ENCODE data around the gene GADD45B. TPM values are rescaled to one million over a fixed set of nuclear protein-coding genes. Genes with fewer than 3 reads are reported as not detected.

Gene GADD45B
- total and polyA plus RNA-seq, 8 donors, result 52.9 to 588 (median 81.9) TPM

DNA sequence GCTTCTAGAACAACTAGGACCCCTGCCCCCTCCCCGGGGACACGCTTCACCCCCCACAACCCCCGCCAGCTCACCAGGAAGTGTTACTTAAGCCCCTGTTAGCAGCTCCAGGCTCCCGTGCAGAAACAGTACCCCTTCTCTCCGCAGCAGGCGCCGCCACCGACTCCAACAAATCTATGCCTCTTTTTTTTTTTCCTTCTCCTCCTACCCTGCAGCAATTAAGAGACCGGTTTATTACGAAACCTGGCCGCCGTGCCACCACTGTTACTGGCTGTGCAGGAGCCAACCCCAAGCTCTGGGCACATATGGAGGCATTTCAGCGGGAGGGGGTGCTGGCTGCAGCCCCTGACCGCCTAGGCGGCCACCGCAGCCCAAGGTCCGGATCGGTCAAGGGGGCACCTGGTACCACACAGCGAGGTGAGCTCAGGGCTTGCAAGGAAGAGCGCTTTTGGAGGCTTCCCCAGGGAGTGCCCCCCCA lies 2.4 kb downstream of the GADD45B start:
- H3K27ac ChIP-seq, result peak overlapping the region; percentile 89 to 95 (median 92)
- 1 to 6% (median 1%) methylated on average over 20 of the region's 20 CpGs for WGBS, 5 donors
- peaks cover 3 to 15% (median 9%) of the 10 kb centered on the region in 4 donors for H3K9me3 ChIP-seq
- no peaks in the 10 kb centered on the region for H3K27me3 ChIP-seq
- peak overlapping the region; percentile 75 to 99 (median 92) for H3K4me3 ChIP-seq
- intact Hi-C loops (cut with DNase I; ENCODE audit: low total_unique reads), result loop anchor here (10.0 kb wide), 2 partner anchors 66 to 106 kb away; no protein-coding TSS in a partner anchor
- TF ChIP-seq POLR2A (IDR thresholded peaks at IDR 0.05) (peak in 1 of 4 donors; percentile 45), CTCF (IDR thresholded peaks at IDR 0.05) (peak in 5 of 7 experiments; percentile 25 to 53 (median 40)), EP300 (IDR thresholded peaks at IDR 0.05) (no peak), POLR2AphosphoS5 (IDR thresholded peaks at IDR 0.05) (peak; percentile 33 to 77 (median 62))
- peaks cover 15 to 44% (median 43%) of the 10 kb centered on the region in 4 donors for H3K4me1 ChIP-seq
- peaks cover 0 to 15% (median 9%) of the 10 kb centered on the region in 4 donors for H3K36me3 ChIP-seq
- peak; percentile 82 to 88 for DNase-seq

DNA sequence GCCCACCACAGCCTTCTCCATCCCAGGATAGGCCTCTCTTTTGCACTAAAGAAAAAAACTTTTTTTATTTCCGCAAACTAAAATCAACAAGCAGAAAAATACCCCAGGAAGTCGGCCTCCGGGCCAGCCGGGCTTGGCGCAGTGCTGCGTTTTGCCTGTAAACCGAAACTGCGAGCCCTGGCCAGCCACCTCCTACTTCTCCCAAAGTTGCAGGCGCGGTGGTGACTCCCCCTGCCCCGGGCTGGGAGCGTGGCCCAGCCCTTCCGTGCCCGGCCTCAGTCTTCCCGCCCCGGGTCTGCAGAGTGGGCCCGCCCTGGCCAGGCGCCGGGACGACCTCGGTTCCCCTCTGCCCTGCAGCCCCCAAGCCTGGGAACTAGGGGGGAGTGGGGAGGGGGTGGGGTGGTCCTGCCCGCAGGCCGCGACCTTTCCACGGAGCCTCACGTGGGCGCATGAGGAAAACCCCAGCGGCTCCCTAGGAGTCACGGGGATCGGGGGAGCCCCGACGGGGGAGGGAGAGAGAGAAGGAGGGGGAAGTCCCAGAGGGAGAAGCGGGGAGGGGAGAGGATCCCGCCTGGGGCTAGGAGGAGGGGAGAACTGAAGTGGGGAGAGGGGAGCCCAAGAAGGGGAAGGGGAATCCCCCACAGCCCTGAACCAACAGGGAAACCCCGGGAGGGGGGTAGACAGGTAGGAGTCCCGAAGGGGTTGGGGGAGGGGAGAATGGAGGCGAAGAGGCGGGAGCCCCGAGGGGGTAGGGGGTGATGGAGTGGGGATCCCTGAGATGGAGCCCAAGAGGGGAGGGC lies 3.0 kb downstream of the GADD45B start:
- peak overlapping the region; percentile 89 to 95 (median 92) for H3K27ac ChIP-seq
- WGBS, 5 donors, result 3 to 11% (median 3%) methylated on average over 16 to 39 of the region's 39 CpGs
- H3K9me3 ChIP-seq, result peaks cover 3 to 21% (median 12%) of the 10 kb centered on the region in 4 donors
- peak overlapping the region; percentile 75 to 99 (median 92) for H3K4me3 ChIP-seq
- peaks cover 15 to 44% (median 43%) of the 10 kb centered on the region in 4 donors for H3K4me1 ChIP-seq
- peaks cover 0 to 15% (median 9%) of the 10 kb centered on the region in 4 donors for H3K36me3 ChIP-seq
- TF ChIP-seq EP300 (IDR thresholded peaks at IDR 0.05) (no peak), POLR2AphosphoS5 (IDR thresholded peaks at IDR 0.05) (peak in 2 of 3 donors; percentile 26 to 82)
- peak; percentile 88 to 91 for DNase-seq
- H3K27me3 ChIP-seq, result no peaks in the 10 kb centered on the region
- intact Hi-C loops (cut with DNase I; ENCODE audit: low total_unique reads), result loop anchor here (10.0 kb wide), 2 partner anchors 66 to 106 kb away; no protein-coding TSS in a partner anchor

DNA sequence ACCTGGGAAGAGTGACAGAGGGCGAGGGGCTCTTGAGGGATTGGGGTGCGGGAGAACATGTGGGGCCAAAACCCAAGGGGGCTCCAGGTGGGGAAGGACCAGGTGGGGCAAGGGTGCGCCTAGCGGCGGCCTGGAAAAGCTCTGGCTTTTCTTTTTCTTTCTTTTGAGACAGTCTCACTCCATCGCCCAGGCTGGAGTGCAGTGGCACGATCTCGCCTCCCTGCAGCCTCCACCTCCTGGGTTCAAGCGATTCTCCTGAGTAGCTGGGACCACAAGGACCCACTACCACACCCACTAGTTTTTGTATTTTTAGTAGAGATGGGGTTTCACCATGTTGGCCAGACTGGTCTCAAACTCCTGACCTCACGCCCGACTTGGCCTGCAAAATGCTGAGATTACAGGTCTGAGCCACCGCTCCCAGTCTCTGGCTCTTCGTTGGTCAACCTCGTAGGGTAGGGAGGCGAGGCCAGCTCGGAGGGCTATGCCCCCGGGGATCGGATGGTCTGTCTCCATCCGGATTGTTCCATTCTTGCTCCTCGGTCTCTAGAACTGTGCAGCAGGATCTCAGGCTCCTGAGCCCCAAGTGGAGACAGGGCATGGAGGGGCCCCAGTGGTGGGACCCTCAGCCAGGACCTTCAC lies 3.7 kb downstream of the GADD45B start:
- intact Hi-C loops (cut with DNase I; ENCODE audit: low total_unique reads), result loop anchor here (10.0 kb wide), 2 partner anchors 65 to 105 kb away; no protein-coding TSS in a partner anchor
- Histone ChIP-seq H3K36me3 (peaks cover 0 to 15% (median 9%) of the 10 kb centered on the region in 4 donors), H3K27me3 (no peaks in the 10 kb centered on the region), H3K4me1 (peaks cover 15 to 39% (median 37%) of the 10 kb centered on the region in 4 donors), H3K4me3 (peak overlapping the region; percentile 75 to 99 (median 92)), H3K9me3 (peaks cover 3 to 21% (median 12%) of the 10 kb centered on the region in 4 donors), H3K27ac (peak overlapping the region; percentile 89 to 95 (median 92))
- TF ChIP-seq POLR2AphosphoS5 (IDR thresholded peaks at IDR 0.05) (peak in 1 of 3 donors; percentile 43), POLR2A (IDR thresholded peaks at IDR 0.05) (no peak), CTCF (IDR thresholded peaks at IDR 0.05) (peak in 2 of 7 experiments; percentile 10 to 24)
- no peak for DNase-seq
- WGBS, 5 donors, result 62 to 71% (median 67%) methylated on average over 19 to 20 of the region's 20 CpGs

- peaks cover 0 to 15% (median 9%) of the 10 kb centered on the region in 4 donors for H3K36me3 ChIP-seq
- H3K27me3 ChIP-seq, result no peaks in the 10 kb centered on the region
- TF ChIP-seq CTCF (IDR thresholded peaks at IDR 0.05) (no peak), EP300 (IDR thresholded peaks at IDR 0.05) (no peak), POLR2AphosphoS5 (IDR thresholded peaks at IDR 0.05) (no peak), POLR2A (IDR thresholded peaks at IDR 0.05) (no peak)
- peaks cover 3 to 21% (median 12%) of the 10 kb centered on the region in 4 donors for H3K9me3 ChIP-seq
- WGBS, 5 donors, result 91 to 97% (median 95%) methylated on average over 16 of the region's 16 CpGs
- no peak overlapping the region for H3K4me3 ChIP-seq
- H3K4me1 ChIP-seq, result peaks cover 7 to 29% (median 26%) of the 10 kb centered on the region in 4 donors
- no peak for DNase-seq
- intact Hi-C loops (cut with DNase I; ENCODE audit: low total_unique reads), result no loop called here
- H3K27ac ChIP-seq, result no peak overlapping the region
Observed at GRCh38 chr19:2481466-2481865, 5.5 kb downstream of the GADD45B start.

Data from stomach (tissue), 9 donors.